Pancreas (tissue), 10 donors: ENCODE data around the gene PARD6A. TPM values are rescaled to one million over a fixed set of nuclear protein-coding genes. Genes with fewer than 3 reads are reported as not detected.

ENCODE experiments used
- ATAC-seq, 4 donors: fragments of 200-7000 bp; cut with Tn5 transposase; one replicate each; pipeline versions ENCODE4 v1.8.0 to v1.9.1; 2020; ENCODE audit warnings: mild to moderate bottlenecking in 4 of 4, moderate library complexity in 4 of 4
- DNase-seq, 6 donors: peaks; one replicate each; pipeline ENCODE4 v3.0.0-alpha.2; 2020
- FAIRE-seq: peaks from 2 replicates; lab custom pipeline; 2012; peaks lifted over from hg19 to GRCh38; lab: Jason Lieb, UNC
- H3K27ac ChIP-seq, 4 donors: fragments of 200-600 bp; sonication (generic); 1 replicate in 3 of 4; 2 replicates in 1 of 4; pipeline versions ENCODE4 v1.5.0 to v1.8.0; 2020
- H3K27me3 ChIP-seq, 4 donors: fragments of 200-600 bp; one replicate each; pipeline ENCODE4 v1.8.0; 2021
- H3K36me3 ChIP-seq, 3 donors: fragments of 200-600 bp; sonication (generic) in 1 of 3; one replicate each; pipeline versions ENCODE4 v1.5.0 to v1.8.0; 2020 to 2021
- H3K4me1 ChIP-seq, 3 donors: fragments of 200-600 bp; one replicate each; pipeline ENCODE4 v1.8.0; 2021
- H3K4me3 ChIP-seq, 4 donors: fragments of 200-600 bp; sonication (generic) in 2 of 4; one replicate each; pipeline versions ENCODE4 v1.5.0 to v1.8.0; 2020 to 2021
- H3K9me3 ChIP-seq, 4 donors: fragments of 200-600 bp; one replicate each; pipeline ENCODE4 v1.8.0; 2021
- WGBS, 2 donors: extraction: QIAGEN DNeasy Blood & Tissue Kit; methylation state at CpG; one replicate each; pipeline ENCODE4 v1.1.7; 2013; 5-methylcytosine and 5-hydroxymethylcytosine counted together
- intact Hi-C, 3 donors: fragments of 100-400 bp; cut with DNase I; formaldehyde crosslinking; loops; one replicate each; pipeline versions ENCODE4 v1.11.1 to v1.14.2; 2022
- polyA plus RNA-seq, 2 donors: library from polyadenylated mRNA; stranded (reverse); fragments of 200-250 nt; gene quantifications; one replicate each; pipeline ENCODE4 v1.2.3, GENCODE V29; 2013
- total RNA-seq, 6 donors: library from RNA; stranded (reverse); fragmentation: NEBNext Ultra II Directional in 4 of 6; extraction: Animal tissue kit (Norgen Biotek cat#: 25700) in 4 of 6; gene quantifications; one replicate each; pipeline versions ENCODE4 v1.2.1 to v1.2.4, GENCODE V29; 2021 to 2023
- TF ChIP-seq, protein P1 (sequence below), 4 donors: fragments of 200-600 bp; sonication (generic) in 3 of 4; IDR thresholded peaks; one replicate each; pipeline versions ENCODE4 v1.5.0 to v1.8.0; 2021; ENCODE audit warnings: antibody characterized with exemption in 4 of 4
- donor health status: healthy with polysubstance abuse.
- donor health status: DM: no; HTN: no; CAD: no; lungs with moderate emphysema.
- donor health status: DM: no; HTN: no; CAD: no.
- donor health status: control.
- donor health status: control.
- donor health status: Bipolar disorder and iron deficiency.
- donor health status: DM: yes; HTN: yes; CAD: no.
- donor health status: DM: no; HTN: no; CAD: no.
- donor health status: DM: no; HTN: no; CAD: no.
- donor health status: DM: yes; HTN: yes; CAD: no.

The PARD6A gene
- total and polyA plus RNA-seq, 8 donors = 8.6 to 18.2 (median 14.9) TPM

DNA sequence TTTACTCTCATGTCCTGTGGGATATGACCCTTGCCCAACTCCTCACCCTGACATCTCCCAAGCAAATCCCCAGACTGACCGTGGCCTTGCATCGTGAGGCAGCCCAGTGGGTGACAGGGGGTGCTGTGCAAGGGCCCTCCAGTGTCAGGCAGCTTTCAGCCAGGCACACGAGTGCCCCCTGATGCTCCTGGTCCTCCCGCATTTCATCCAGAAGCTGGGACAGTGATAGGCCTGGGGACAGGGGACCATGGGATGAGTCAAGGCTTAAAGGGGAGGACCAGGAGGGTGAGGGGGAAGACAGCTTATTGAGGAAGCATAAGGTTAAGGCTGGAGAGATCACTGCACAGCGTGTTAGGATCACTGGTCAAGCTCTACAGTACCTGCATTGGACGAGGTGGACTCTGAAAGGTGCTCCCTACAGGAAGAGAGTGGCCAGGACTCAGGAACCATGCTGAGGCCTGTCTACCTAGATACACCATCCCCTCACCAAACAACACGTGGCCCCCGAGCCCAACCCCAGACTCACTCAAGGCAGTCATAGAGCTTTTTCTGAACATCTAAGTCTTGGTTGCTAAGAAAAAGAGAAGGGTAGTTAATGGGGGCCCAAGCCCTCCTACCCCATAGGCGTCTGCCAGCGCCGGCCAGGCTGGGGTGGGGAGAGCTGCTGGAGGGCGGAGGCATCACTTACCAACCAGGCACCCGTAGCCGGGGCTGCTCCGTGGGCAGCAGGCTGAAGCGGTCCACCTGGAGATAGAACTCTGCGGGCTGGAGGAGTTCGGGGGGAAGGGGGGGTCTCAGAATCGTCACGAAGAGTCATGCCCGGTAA, 1.7 kb upstream of the PARD6A start:
- TF ChIP-seq, protein P1, sequence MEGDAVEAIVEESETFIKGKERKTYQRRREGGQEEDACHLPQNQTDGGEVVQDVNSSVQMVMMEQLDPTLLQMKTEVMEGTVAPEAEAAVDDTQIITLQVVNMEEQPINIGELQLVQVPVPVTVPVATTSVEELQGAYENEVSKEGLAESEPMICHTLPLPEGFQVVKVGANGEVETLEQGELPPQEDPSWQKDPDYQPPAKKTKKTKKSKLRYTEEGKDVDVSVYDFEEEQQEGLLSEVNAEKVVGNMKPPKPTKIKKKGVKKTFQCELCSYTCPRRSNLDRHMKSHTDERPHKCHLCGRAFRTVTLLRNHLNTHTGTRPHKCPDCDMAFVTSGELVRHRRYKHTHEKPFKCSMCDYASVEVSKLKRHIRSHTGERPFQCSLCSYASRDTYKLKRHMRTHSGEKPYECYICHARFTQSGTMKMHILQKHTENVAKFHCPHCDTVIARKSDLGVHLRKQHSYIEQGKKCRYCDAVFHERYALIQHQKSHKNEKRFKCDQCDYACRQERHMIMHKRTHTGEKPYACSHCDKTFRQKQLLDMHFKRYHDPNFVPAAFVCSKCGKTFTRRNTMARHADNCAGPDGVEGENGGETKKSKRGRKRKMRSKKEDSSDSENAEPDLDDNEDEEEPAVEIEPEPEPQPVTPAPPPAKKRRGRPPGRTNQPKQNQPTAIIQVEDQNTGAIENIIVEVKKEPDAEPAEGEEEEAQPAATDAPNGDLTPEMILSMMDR (IDR thresholded peaks at IDR 0.05) = no peak
- FAIRE-seq (no peak), ATAC-seq (no peak), DNase-seq (peak in 1 of 6 donors; percentile 15)
- H3K27ac ChIP-seq = no peak overlapping the region
- H3K4me3 ChIP-seq = peak overlapping the region; percentile 78 to 89 (median 82)
- H3K9me3 ChIP-seq = no peaks in the 10 kb centered on the region
- intact Hi-C loops = no loop called here
- H3K36me3 ChIP-seq = no peaks in the 10 kb centered on the region
- no peaks in the 10 kb centered on the region for H3K27me3 ChIP-seq
- peaks cover 23 to 32% (median 23%) of the 10 kb centered on the region in 3 donors for H3K4me1 ChIP-seq
- WGBS, 2 donors = 37% methylated on average over 19 to 21 of the region's 21 CpGs

DNA sequence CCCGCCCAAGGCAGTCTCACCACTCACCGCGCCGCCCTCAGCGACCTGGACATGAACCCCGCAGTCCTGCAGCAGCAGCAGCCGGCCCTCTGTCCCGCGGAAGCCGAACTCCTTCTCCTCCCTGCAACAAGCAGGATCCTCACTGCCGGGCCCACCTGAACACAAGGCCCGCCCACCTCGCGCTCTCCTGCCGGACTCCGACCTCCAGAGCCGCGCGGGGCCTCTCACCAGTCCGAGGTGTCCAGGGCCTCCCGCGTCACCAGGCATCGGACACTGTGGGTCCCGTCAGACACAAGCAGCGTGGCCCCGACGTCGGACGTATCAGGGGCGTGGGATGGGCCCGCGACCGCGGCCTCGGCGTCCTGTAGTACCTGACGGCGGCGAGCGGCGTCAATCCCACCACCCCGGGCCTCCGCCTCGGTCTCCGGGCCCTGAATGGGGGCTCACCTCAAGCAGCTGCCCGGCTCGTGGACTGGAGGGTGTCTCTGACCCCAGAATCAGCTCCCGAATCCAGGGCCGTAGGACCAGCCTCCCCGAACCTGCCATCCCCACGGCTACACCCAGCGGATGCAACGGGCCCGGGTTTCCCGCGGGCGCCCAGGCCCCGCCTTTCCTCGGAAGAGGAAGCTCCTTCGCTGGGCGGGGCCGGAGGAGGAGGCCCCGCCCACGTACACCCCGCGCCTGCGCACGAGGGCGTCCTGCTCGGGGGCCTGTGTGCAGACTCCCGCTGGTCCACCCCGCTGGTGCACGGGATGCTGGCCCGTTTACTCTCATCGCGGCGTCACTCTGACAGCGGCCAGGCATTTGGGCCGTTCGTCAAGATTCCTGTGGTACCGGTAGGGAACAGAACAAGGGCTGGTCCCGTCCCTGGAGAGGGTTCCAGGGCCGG, 841 bp upstream of the PARD6A start, which contains the start of gene ACD:
Gene ACD (minus strand): TSS at position 586 of the 889 bp plus-strand sequence. CDS start 40 bp downstream, at position 546.
- ATAC-seq = peak; percentile 77 to 93 (median 83)
- intact Hi-C loops = loop anchor here in 1 of 3 donors (10.0 kb wide), 1 partner anchor 135 kb away; the partner anchor contains the start of gene RIPOR1
- FAIRE-seq = no peak
- H3K4me1 ChIP-seq = peaks cover 23 to 33% (median 31%) of the 10 kb centered on the region in 3 donors
- H3K27me3 ChIP-seq = no peaks in the 10 kb centered on the region
- WGBS, 2 donors = 0 to 1% methylated on average over 74 to 83 of the region's 83 CpGs
- DNase-seq = peak; percentile 85 to 95 (median 92)
- no peaks in the 10 kb centered on the region for H3K36me3 ChIP-seq
- peak within 1 kb of the TSS; percentile 78 to 89 (median 82) for H3K4me3 ChIP-seq
- H3K9me3 ChIP-seq = no peaks in the 10 kb centered on the region
- H3K27ac ChIP-seq = peak within 1 kb of the TSS; percentile 75 to 95 (median 85)
- TF ChIP-seq, protein P1 (IDR thresholded peaks at IDR 0.05) = no peak

DNA sequence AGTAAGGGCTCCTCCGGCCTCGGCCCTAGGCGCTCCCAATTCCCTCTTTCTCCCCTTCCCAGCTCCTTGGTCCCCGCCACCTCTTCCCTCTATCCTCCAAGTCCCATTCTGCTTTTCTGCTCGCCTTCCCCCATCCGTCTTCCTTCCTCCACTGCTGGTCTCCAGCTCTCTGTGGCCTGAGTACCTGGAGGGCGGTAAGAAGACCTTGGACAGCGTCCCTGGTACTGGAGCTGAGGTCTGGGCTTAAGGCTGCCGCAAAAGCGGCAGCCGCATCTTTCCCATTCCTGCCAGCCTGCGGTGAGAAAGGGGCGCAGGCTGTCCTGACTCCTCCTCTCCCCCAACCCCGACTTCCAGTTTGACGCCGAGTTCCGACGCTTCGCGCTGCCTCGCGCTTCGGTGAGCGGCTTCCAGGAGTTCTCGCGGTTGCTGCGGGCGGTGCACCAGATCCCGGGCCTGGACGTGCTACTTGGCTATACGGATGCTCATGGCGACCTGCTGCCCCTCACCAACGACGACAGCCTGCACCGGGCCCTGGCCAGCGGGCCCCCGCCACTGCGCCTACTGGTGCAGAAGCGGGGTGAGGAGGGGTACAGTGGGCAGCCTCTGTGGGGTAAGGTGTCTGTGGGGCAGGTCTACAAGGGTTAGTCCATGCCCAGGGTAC, 471 bp downstream of the PARD6A start:
- intact Hi-C loops = loop anchor here in 1 of 3 donors (10.0 kb wide), 1 partner anchor 136 kb away; the partner anchor contains the start of gene RIPOR1
- no peaks in the 10 kb centered on the region for H3K9me3 ChIP-seq
- H3K27me3 ChIP-seq = no peaks in the 10 kb centered on the region
- H3K36me3 ChIP-seq = no peaks in the 10 kb centered on the region
- no peak for FAIRE-seq
- H3K27ac ChIP-seq = peak overlapping the region; percentile 69 to 95 (median 76)
- peak in 3 of 4 donors; percentile 1 to 4 (median 2) for ATAC-seq
- peaks cover 23 to 33% (median 31%) of the 10 kb centered on the region in 3 donors for H3K4me1 ChIP-seq
- peak in 5 of 6 donors; percentile 52 to 83 (median 61) for DNase-seq
- 8% methylated on average over 38 to 39 of the region's 39 CpGs for WGBS, 2 donors
- peak overlapping the region; percentile 5 to 89 (median 55) for H3K4me3 ChIP-seq
- TF ChIP-seq, protein P1 (IDR thresholded peaks at IDR 0.05) = no peak

GRCh38 chr16:67661886-67662652, 1.3 kb downstream of the PARD6A start:
- intact Hi-C loops = loop anchor here in 1 of 3 donors (10.0 kb wide), 1 partner anchor 137 kb away; the partner anchor contains the start of gene RIPOR1

More at GRCh38 chr16:67661886-67662652, 1.3 kb downstream of the PARD6A start:
- TF ChIP-seq, protein P1 (IDR thresholded peaks at IDR 0.05) = no peak
- WGBS, 2 donors = 68 to 78% methylated on average over 34 of the region's 34 CpGs
- Histone ChIP-seq H3K27me3 (no peaks in the 10 kb centered on the region), H3K27ac (peak overlapping the region; percentile 69 to 95 (median 76)), H3K4me1 (peaks cover 24 to 35% (median 33%) of the 10 kb centered on the region in 3 donors), H3K4me3 (peak overlapping the region in 3 of 4 donors; percentile 5 to 89 (median 79)), H3K36me3 (no peaks in the 10 kb centered on the region), H3K9me3 (no peaks in the 10 kb centered on the region)
- no peak for ATAC-seq
- no peak for FAIRE-seq
- peak in 2 of 6 donors; percentile 32 to 81 for DNase-seq
